Measurements from ENCODE around the gene NIM1K. TPM values are rescaled to one million over a fixed set of nuclear protein-coding genes. Genes with fewer than 3 reads are reported as not detected.

NIM1K gene
- total RNA-seq, 4 donors from 2014 or later, result 0.41 TPM; not detected in 3

- Histone ChIP-seq H3K27me3 (no peaks in the 10 kb centered on the region), H3K27ac (no peak overlapping the region), H3K36me3 (no peaks in the 10 kb centered on the region), H3K4me1 (no peaks in the 10 kb centered on the region), H3K9me3 (no peaks in the 10 kb centered on the region), H3K4me3 (no peak overlapping the region)
- in situ Hi-C loops (cut with MboI; ENCODE audit: low sequenced_read_pairs in 4 of 4), result no loop called here
- ATAC-seq (no peak), DNase-seq (no peak)
- intact Hi-C loops (cut with DNase I; ENCODE audit: low total_unique reads), result no loop called here
- TF ChIP-seq CTCF (IDR thresholded peaks at IDR 0.05 in 4 of 5, conservative IDR thresholded peaks at IDR 0.05 in 1 of 5) (no peak), POLR2A (IDR thresholded peaks at IDR 0.05) (no peak)
Measured at GRCh38 chr5:43209060-43209459, 17.0 kb downstream of the NIM1K start.

- no peaks in the 10 kb centered on the region for H3K9me3 ChIP-seq
- DNase-seq (no peak), ATAC-seq (no peak)
- no peak overlapping the region for H3K4me3 ChIP-seq
- no peaks in the 10 kb centered on the region for H3K36me3 ChIP-seq
- no peak overlapping the region for H3K27ac ChIP-seq
- intact Hi-C loops (cut with DNase I; ENCODE audit: low total_unique reads), result no loop called here
- H3K4me1 ChIP-seq, result no peaks in the 10 kb centered on the region
- in situ Hi-C loops (cut with MboI; ENCODE audit: low sequenced_read_pairs in 4 of 4), result no loop called here
- TF ChIP-seq CTCF (IDR thresholded peaks at IDR 0.05 in 4 of 5, conservative IDR thresholded peaks at IDR 0.05 in 1 of 5) (no peak), POLR2A (IDR thresholded peaks at IDR 0.05) (no peak)
- H3K27me3 ChIP-seq, result no peaks in the 10 kb centered on the region
Measured at GRCh38 chr5:43209833-43210232, 17.8 kb downstream of the NIM1K start.

- DNase-seq, result no peak
- ATAC-seq, result no peak
- no peak for TF ChIP-seq CTCF (IDR thresholded peaks at IDR 0.05 in 4 of 5, conservative IDR thresholded peaks at IDR 0.05 in 1 of 5)
- no peak for TF ChIP-seq POLR2A (IDR thresholded peaks at IDR 0.05)
- Histone ChIP-seq H3K27ac (no peak overlapping the region), H3K4me3 (no peak overlapping the region), H3K36me3 (no peaks in the 10 kb centered on the region), H3K27me3 (no peaks in the 10 kb centered on the region), H3K9me3 (no peaks in the 10 kb centered on the region), H3K4me1 (no peaks in the 10 kb centered on the region)
- intact Hi-C loops (cut with DNase I; ENCODE audit: low total_unique reads) (no loop called here), in situ Hi-C loops (cut with MboI; ENCODE audit: low sequenced_read_pairs in 4 of 4) (no loop called here)
Measured at GRCh38 chr5:43210570-43210969, 18.5 kb downstream of the NIM1K start.

- intact Hi-C loops (cut with DNase I; ENCODE audit: low total_unique reads), result no loop called here
- Histone ChIP-seq H3K9me3 (no peaks in the 10 kb centered on the region), H3K27ac (no peak overlapping the region), H3K36me3 (no peaks in the 10 kb centered on the region), H3K27me3 (no peaks in the 10 kb centered on the region), H3K4me3 (no peak overlapping the region), H3K4me1 (no peaks in the 10 kb centered on the region)
- in situ Hi-C loops (cut with MboI; ENCODE audit: low sequenced_read_pairs in 4 of 4), result no loop called here
- TF ChIP-seq POLR2A (IDR thresholded peaks at IDR 0.05), result no peak
- no peak for DNase-seq
- no peak for ATAC-seq
Measured at GRCh38 chr5:43213951-43214350, 21.9 kb downstream of the NIM1K start.

- no peak overlapping the region for H3K4me3 ChIP-seq
- intact Hi-C loops (cut with DNase I; ENCODE audit: low total_unique reads) (no loop called here), in situ Hi-C loops (cut with MboI; ENCODE audit: low sequenced_read_pairs in 4 of 4) (no loop called here)
- H3K27me3 ChIP-seq, result no peaks in the 10 kb centered on the region
- H3K4me1 ChIP-seq, result no peaks in the 10 kb centered on the region
- ATAC-seq (no peak), DNase-seq (no peak)
- H3K36me3 ChIP-seq, result no peaks in the 10 kb centered on the region
- H3K9me3 ChIP-seq, result no peaks in the 10 kb centered on the region
- no peak overlapping the region for H3K27ac ChIP-seq
- TF ChIP-seq POLR2A (IDR thresholded peaks at IDR 0.05) (no peak), CTCF (IDR thresholded peaks at IDR 0.05 in 4 of 5, conservative IDR thresholded peaks at IDR 0.05 in 1 of 5) (no peak)
Measured at GRCh38 chr5:43215073-43215631, 23.1 kb downstream of the NIM1K start.

Measured in gastrocnemius medialis (tissue), 4 donors.